ENCODE data around the gene ZNF888.

ZNF888 gene

DNA sequence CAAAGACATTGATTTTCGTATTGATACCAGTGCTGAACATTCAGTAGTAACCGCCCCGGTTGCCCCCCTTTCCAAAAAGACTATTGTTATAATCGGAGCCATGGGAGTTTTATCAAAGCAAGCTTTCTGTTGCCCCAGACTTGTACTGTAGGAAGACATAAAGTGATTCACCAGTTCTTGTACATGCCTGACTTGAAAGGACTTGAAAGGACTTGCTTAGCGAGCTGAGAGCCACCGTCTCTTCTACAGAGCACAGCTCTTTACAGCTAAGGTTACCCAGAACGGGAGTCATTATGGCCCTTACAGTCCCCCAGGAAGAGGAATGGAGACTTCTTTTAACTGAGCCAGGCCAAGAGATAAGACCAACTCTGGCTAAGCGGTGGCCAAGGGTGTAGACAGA lies 34.4 kb upstream of the ZNF888 start:
- no peak for TF ChIP-seq CTCF (IDR thresholded peaks at IDR 0.05; ENCODE audit: low read depth, low read length, poor library complexity, severe bottlenecking)
- TF ChIP-seq EZH2phosphoT487 (IDR thresholded peaks at IDR 0.05; ENCODE audit: borderline replicate concordance, low read length): no peak
- Histone ChIP-seq H3K9me2 (replicated peaks; ENCODE audit: control insufficient read depth, low read length) (no peaks in the 10 kb centered on the region), H3K4me1 (ENCODE audit: control insufficient read depth, low read length) (peaks cover 8% of the 10 kb centered on the region), H3K4me3 (ENCODE audit: low read length) (no peak overlapping the region), H4K20me1 (ENCODE audit: control insufficient read depth, insufficient read depth, low read depth, low read length) (no peaks in the 10 kb centered on the region), H3K36me3 (ENCODE audit: control insufficient read depth, low read length) (peaks cover 70% of the 10 kb centered on the region), H3F3A (ENCODE audit: control insufficient read depth, insufficient read depth) (no peaks in the 10 kb centered on the region), H3K9me3 (ENCODE audit: control insufficient read depth, insufficient read depth, low read length) (peaks cover 25% of the 10 kb centered on the region; the same call in 1 of the 2 replicates), H3K27me3 (ENCODE audit: control insufficient read depth, low read length) (no peaks in the 10 kb centered on the region), H3K27ac (ENCODE audit: low read depth, low read length) (no peak overlapping the region), H3K4me2 (ENCODE audit: low read length) (no peak overlapping the region), H3K79me2 (ENCODE audit: control insufficient read depth, low read length) (peaks cover 50% of the 10 kb centered on the region)

GRCh38 chr19:52956917-52957316 lies 33.7 kb upstream of the ZNF888 start:
- no peaks in the 10 kb centered on the region for H3K27me3 ChIP-seq (ENCODE audit: control insufficient read depth, low read length)
- H3F3A ChIP-seq (ENCODE audit: control insufficient read depth, insufficient read depth): no peaks in the 10 kb centered on the region
- peaks cover 73% of the 10 kb centered on the region for H3K36me3 ChIP-seq (ENCODE audit: control insufficient read depth, low read length)
- no peak overlapping the region for H3K4me3 ChIP-seq (ENCODE audit: low read length)
- no peaks in the 10 kb centered on the region for H4K20me1 ChIP-seq (ENCODE audit: control insufficient read depth, insufficient read depth, low read depth, low read length)
- TF ChIP-seq CTCF (IDR thresholded peaks at IDR 0.05; ENCODE audit: low read depth, low read length, poor library complexity, severe bottlenecking) (no peak), EZH2phosphoT487 (IDR thresholded peaks at IDR 0.05; ENCODE audit: borderline replicate concordance, low read length) (no peak)
- no peak overlapping the region for H3K27ac ChIP-seq (ENCODE audit: low read depth, low read length)
- peaks cover 8% of the 10 kb centered on the region for H3K4me1 ChIP-seq (ENCODE audit: control insufficient read depth, low read length)
- H3K79me2 ChIP-seq (ENCODE audit: control insufficient read depth, low read length): peaks cover 43% of the 10 kb centered on the region
- H3K4me2 ChIP-seq (ENCODE audit: low read length): no peak overlapping the region
- peaks cover 28% of the 10 kb centered on the region; the same call in 1 of the 2 replicates for H3K9me3 ChIP-seq (ENCODE audit: control insufficient read depth, insufficient read depth, low read length)
- H3K9me2 ChIP-seq (replicated peaks; ENCODE audit: control insufficient read depth, low read length): no peaks in the 10 kb centered on the region

DNA sequence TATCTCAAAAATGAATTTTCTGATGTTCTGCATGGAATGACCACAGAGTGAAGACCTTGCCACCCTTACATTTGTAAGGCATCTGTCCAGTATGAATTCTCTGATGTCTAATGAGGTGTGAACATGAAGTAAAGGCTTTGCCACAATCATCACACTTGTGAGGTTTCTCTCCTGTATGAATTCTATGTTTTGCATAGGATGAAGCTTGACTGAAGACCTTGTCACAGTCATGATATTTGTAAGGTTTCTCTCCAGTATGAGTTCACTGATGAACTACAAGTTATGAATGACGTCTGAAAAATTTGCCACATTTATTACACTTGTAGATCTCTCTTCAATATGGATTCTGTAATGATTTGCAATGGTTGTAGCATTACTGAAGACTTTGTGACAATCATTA lies 26.2 kb upstream of the ZNF888 start:
- no peak for TF ChIP-seq CTCF (IDR thresholded peaks at IDR 0.05; ENCODE audit: low read depth, low read length, poor library complexity, severe bottlenecking)
- TF ChIP-seq EZH2phosphoT487 (IDR thresholded peaks at IDR 0.05; ENCODE audit: borderline replicate concordance, low read length): no peak
- Histone ChIP-seq H3K9me3 (ENCODE audit: control insufficient read depth, insufficient read depth, low read length) (peaks cover 32% of the 10 kb centered on the region; the same call in 1 of the 2 replicates), H3K27ac (ENCODE audit: low read depth, low read length) (no peak overlapping the region), H3K79me2 (ENCODE audit: control insufficient read depth, low read length) (no peaks in the 10 kb centered on the region), H3K27me3 (ENCODE audit: control insufficient read depth, low read length) (no peaks in the 10 kb centered on the region), H3K4me3 (ENCODE audit: low read length) (no peak overlapping the region), H3K4me2 (ENCODE audit: low read length) (no peak overlapping the region), H3K9me2 (replicated peaks; ENCODE audit: control insufficient read depth, low read length) (no peaks in the 10 kb centered on the region), H3F3A (ENCODE audit: control insufficient read depth, insufficient read depth) (0 out of 2 replicates have a peak, but pooled peaks cover 4% of the 10 kb centered on the region), H3K36me3 (ENCODE audit: control insufficient read depth, low read length) (peaks cover 50% of the 10 kb centered on the region), H3K4me1 (ENCODE audit: control insufficient read depth, low read length) (no peaks in the 10 kb centered on the region), H4K20me1 (ENCODE audit: control insufficient read depth, insufficient read depth, low read depth, low read length) (no peaks in the 10 kb centered on the region)
